BLaER1 treated with 17β-estradiol and CSF1 and Interleukin-3, amounts not matched to agents 10 nM and 100 nM (cell line): ENCODE data around the gene ASB7.

Experiments used
- H3K27ac ChIP-seq, 11 experiments: shearing (Covaris generic); formaldehyde crosslinking; 2 replicates each; pipeline ENCODE4 v1.8.1; 2022
- H3K27me3 ChIP-seq, 11 experiments: shearing (Covaris generic); formaldehyde crosslinking; 2 replicates each; pipeline ENCODE4 v1.8.1; 2022
- H3K36me3 ChIP-seq, 11 experiments: shearing (Covaris generic); formaldehyde crosslinking; 2 replicates each; pipeline ENCODE4 v1.8.1; 2022
- H3K4me1 ChIP-seq, 10 experiments: shearing (Covaris generic); formaldehyde crosslinking; 2 replicates each; pipeline ENCODE4 v1.8.1; 2022
- H3K4me2 ChIP-seq, 11 experiments: shearing (Covaris generic); formaldehyde crosslinking; 2 replicates each; pipeline ENCODE4 v1.8.1; 2022
- H3K4me3 ChIP-seq, 10 experiments: shearing (Covaris generic); formaldehyde crosslinking; 2 replicates each; pipeline ENCODE4 v1.8.1; 2022
- H3K9ac ChIP-seq, 11 experiments: shearing (Covaris generic); formaldehyde crosslinking; 2 replicates each; pipeline ENCODE4 v1.8.1; 2022
- H3K9me3 ChIP-seq, 11 experiments: shearing (Covaris generic); formaldehyde crosslinking; replicated peaks in 1 of 11; 2 replicates each; pipeline ENCODE4 v1.8.1; 2022
- H4K20me1 ChIP-seq, 11 experiments: shearing (Covaris generic); formaldehyde crosslinking; 2 replicates each; pipeline ENCODE4 v1.8.1; 2022
- Cebpa-rat ChIP-seq, 11 experiments: shearing (Covaris generic); IDR thresholded peaks; 2 replicates each; pipeline ENCODE4 v1.8.1; 2022

The ASB7 gene

DNA sequence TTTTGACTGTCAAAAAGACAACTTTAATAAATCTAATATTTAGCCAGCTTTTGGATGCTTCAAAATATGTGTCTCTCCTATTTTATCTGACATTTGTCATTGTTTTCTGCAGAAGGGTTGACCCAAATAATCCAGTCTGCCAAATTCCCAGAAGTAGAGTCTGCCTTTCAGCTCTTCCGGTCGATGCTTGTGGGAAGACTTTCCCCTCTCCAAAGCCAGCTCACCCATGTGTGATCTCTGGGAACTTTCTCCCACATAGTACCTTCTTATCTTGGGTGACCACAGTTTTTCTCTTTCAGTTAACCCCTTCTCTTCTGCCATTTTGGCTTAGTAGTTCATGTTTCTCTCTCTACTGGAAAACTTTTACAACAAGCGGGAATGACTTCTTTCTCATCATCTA, 94.1 kb downstream of the ASB7 start:
- Histone ChIP-seq H3K4me2 (no peak overlapping the region), H3K36me3 (no peaks in the 10 kb centered on the region), H3K27ac (no peak overlapping the region), H3K27me3 (no peaks in the 10 kb centered on the region), H3K9ac (no peak overlapping the region), H3K4me1 (no peaks in the 10 kb centered on the region), H3K9me3 (no peaks in the 10 kb centered on the region), H4K20me1 (no peaks in the 10 kb centered on the region), H3K4me3 (no peak overlapping the region)
- no peak for TF ChIP-seq Cebpa-rat (IDR thresholded peaks at IDR 0.05)
